SK-N-SH treated with all-trans-retinoic acid at 6 μM for 48 hours (cell line): ENCODE data around the gene CCNY.

Experiments
- ATAC-seq: fragments of 200-7000 bp; cut with Tn5 transposase; 3 replicates; pipeline ENCODE4 v1.9.1; 2020; ENCODE audit warnings: mild to moderate bottlenecking, moderate library complexity
- ARNTL ChIP-seq: fragments of 450-650 bp; formaldehyde crosslinking; IDR thresholded peaks from 2 replicates; pipeline ENCODE4 v1.5.0; 2020; ENCODE audit warnings: low read depth, mild to moderate bottlenecking, moderate library complexity, borderline replicate concordance
- BACH2 ChIP-seq: fragments of 250-450 bp; sonication (Bioruptor Pico); IDR thresholded peaks from 2 replicates; pipeline ENCODE4 v1.9.0; 2021; ENCODE audit warnings: mild to moderate bottlenecking, borderline replicate concordance
- CSDC2 ChIP-seq: fragments of 250-450 bp; sonication (Bioruptor Pico); IDR thresholded peaks from 2 replicates; pipeline ENCODE4 v1.5.0; 2020; ENCODE audit warnings: mild to moderate bottlenecking, moderate library complexity
- ESRRG ChIP-seq: fragments of 250-450 bp; sonication (Bioruptor Pico); IDR thresholded peaks from 2 replicates; pipeline ENCODE4 v1.6.1; 2021; ENCODE audit warnings: mild to moderate bottlenecking
- GLIS3 ChIP-seq: fragments of 250-450 bp; sonication (Bioruptor Pico); IDR thresholded peaks from 2 replicates; pipeline ENCODE4 v1.5.0; 2020; ENCODE audit warnings: mild to moderate bottlenecking, moderate library complexity
- OSR1 ChIP-seq: fragments of 250-450 bp; sonication (Bioruptor Pico); IDR thresholded peaks from 2 replicates; pipeline ENCODE4 v1.8.0; 2022; ENCODE audit warnings: moderate library complexity, mild to moderate bottlenecking, inconsistent platforms
- PPARA ChIP-seq: fragments of 250-450 bp; sonication (Bioruptor Pico); IDR thresholded peaks from 2 replicates; pipeline ENCODE4 v1.5.0; 2020; ENCODE audit warnings: mild to moderate bottlenecking, borderline replicate concordance
- RARB ChIP-seq: fragments of 250-450 bp; sonication (Bioruptor Pico); IDR thresholded peaks from 2 replicates; pipeline ENCODE4 v1.8.0; 2021; ENCODE audit warnings: mild to moderate bottlenecking, moderate library complexity
- TCF4 ChIP-seq: fragments of 250-450 bp; sonication (Bioruptor Pico); IDR thresholded peaks from 2 replicates; pipeline ENCODE4 v1.8.0; 2021; ENCODE audit warnings: mild to moderate bottlenecking, moderate library complexity, borderline replicate concordance
- TOX ChIP-seq: fragments of 250-450 bp; sonication (Bioruptor Pico); IDR thresholded peaks from 2 replicates; pipeline ENCODE4 v1.8.0; 2021; ENCODE audit warnings: mild to moderate bottlenecking, moderate library complexity, borderline replicate concordance
- ZC3H10 ChIP-seq: fragments of 250-450 bp; sonication (Bioruptor Pico); IDR thresholded peaks from 2 replicates; pipeline ENCODE4 v1.5.1; 2021; ENCODE audit warnings: mild to moderate bottlenecking, moderate library complexity
- ZFP3 ChIP-seq: fragments of 250-450 bp; sonication (Bioruptor Pico); IDR thresholded peaks from 2 replicates; pipeline ENCODE4 v1.5.0; 2020; ENCODE audit warnings: mild to moderate bottlenecking, moderate library complexity
- ZFP30 ChIP-seq: fragments of 450-650 bp; formaldehyde crosslinking; IDR thresholded peaks from 2 replicates; pipeline ENCODE4 v1.5.0; 2022; ENCODE audit warnings: mild to moderate bottlenecking, moderate library complexity
- ZNF565 ChIP-seq: fragments of 450-650 bp; formaldehyde crosslinking; conservative IDR thresholded peaks from 2 replicates; pipeline ENCODE4 v1.5.0; 2020; ENCODE audit warnings: low read depth, mild to moderate bottlenecking, moderate library complexity
- ZNF70 ChIP-seq: fragments of 450-650 bp; formaldehyde crosslinking; IDR thresholded peaks from 2 replicates; pipeline ENCODE4 v1.5.0; 2020; ENCODE audit warnings: mild to moderate bottlenecking, moderate library complexity
- ZNF8 ChIP-seq: fragments of 450-650 bp; formaldehyde crosslinking; IDR thresholded peaks from 2 replicates; pipeline ENCODE4 v1.5.0; 2020; ENCODE audit warnings: mild to moderate bottlenecking, moderate library complexity
- TF ChIP-seq, protein P1 (sequence below): fragments of 250-450 bp; sonication (Bioruptor Pico); IDR thresholded peaks from 2 replicates; pipeline ENCODE4 v1.8.0; 2020; ENCODE audit warnings: mild to moderate bottlenecking, moderate library complexity, borderline replicate concordance
- TF ChIP-seq, protein P2 (sequence below): fragments of 250-450 bp; sonication (Bioruptor Pico); IDR thresholded peaks from 2 replicates; pipeline ENCODE4 v1.8.0; 2021; ENCODE audit warnings: low read depth, mild to moderate bottlenecking, moderate library complexity, borderline replicate concordance
- TF ChIP-seq, protein P3 (sequence below): fragments of 250-450 bp; sonication (Bioruptor Pico); IDR thresholded peaks from 2 replicates; pipeline ENCODE4 v1.5.1; 2021; ENCODE audit warnings: mild to moderate bottlenecking, moderate library complexity
- TF ChIP-seq, protein P4 (sequence below): fragments of 250-450 bp; sonication (Bioruptor Pico); IDR thresholded peaks from 2 replicates; pipeline ENCODE4 v1.5.1; 2020; ENCODE audit warnings: low read depth, mild to moderate bottlenecking, moderate library complexity
- TF ChIP-seq, protein P5 (sequence below): fragments of 250-450 bp; sonication (Bioruptor Pico); IDR thresholded peaks from 2 replicates; pipeline ENCODE4 v1.5.0; 2020; ENCODE audit warnings: mild to moderate bottlenecking, moderate library complexity

CCNY gene

DNA sequence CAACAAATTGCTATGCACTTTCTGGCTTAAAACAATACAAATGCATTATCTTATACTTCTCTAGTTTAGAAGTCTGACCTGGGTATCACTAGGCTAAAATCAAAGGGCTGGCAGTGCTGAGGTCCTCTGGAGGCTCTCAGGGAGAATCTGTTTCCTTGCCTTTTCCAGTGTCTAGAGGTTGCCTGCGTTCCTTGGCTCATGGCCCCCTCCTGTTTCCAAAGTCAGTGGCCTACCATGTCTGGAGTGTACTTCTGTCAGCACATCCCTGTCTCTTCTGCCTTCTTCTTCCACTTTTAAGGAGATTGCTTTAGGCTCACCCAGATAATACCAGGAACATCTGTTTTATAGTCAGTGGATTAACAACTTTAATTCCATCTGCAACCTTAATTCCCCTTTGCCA lies 52.4 kb downstream of the CCNY start:
- ATAC-seq: no peak
- TF ChIP-seq, protein P1, sequence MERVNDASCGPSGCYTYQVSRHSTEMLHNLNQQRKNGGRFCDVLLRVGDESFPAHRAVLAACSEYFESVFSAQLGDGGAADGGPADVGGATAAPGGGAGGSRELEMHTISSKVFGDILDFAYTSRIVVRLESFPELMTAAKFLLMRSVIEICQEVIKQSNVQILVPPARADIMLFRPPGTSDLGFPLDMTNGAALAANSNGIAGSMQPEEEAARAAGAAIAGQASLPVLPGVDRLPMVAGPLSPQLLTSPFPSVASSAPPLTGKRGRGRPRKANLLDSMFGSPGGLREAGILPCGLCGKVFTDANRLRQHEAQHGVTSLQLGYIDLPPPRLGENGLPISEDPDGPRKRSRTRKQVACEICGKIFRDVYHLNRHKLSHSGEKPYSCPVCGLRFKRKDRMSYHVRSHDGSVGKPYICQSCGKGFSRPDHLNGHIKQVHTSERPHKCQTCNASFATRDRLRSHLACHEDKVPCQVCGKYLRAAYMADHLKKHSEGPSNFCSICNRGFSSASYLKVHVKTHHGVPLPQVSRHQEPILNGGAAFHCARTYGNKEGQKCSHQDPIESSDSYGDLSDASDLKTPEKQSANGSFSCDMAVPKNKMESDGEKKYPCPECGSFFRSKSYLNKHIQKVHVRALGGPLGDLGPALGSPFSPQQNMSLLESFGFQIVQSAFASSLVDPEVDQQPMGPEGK (CRISPR knock-in tag): no peak
- TF ChIP-seq, protein P2, sequence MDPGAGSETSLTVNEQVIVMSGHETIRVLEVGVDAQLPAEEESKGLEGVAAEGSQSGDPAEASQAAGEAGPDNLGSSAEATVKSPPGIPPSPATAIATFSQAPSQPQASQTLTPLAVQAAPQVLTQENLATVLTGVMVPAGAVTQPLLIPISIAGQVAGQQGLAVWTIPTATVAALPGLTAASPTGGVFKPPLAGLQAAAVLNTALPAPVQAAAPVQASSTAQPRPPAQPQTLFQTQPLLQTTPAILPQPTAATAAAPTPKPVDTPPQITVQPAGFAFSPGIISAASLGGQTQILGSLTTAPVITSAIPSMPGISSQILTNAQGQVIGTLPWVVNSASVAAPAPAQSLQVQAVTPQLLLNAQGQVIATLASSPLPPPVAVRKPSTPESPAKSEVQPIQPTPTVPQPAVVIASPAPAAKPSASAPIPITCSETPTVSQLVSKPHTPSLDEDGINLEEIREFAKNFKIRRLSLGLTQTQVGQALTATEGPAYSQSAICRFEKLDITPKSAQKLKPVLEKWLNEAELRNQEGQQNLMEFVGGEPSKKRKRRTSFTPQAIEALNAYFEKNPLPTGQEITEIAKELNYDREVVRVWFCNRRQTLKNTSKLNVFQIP (CRISPR knock-in tag): no peak
- TF ChIP-seq, protein P3, sequence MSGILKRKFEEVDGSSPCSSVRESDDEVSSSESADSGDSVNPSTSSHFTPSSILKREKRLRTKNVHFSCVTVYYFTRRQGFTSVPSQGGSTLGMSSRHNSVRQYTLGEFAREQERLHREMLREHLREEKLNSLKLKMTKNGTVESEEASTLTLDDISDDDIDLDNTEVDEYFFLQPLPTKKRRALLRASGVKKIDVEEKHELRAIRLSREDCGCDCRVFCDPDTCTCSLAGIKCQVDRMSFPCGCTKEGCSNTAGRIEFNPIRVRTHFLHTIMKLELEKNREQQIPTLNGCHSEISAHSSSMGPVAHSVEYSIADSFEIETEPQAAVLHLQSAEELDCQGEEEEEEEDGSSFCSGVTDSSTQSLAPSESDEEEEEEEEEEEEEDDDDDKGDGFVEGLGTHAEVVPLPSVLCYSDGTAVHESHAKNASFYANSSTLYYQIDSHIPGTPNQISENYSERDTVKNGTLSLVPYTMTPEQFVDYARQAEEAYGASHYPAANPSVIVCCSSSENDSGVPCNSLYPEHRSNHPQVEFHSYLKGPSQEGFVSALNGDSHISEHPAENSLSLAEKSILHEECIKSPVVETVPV (CRISPR knock-in tag): no peak
- TF ChIP-seq ZNF8 (CRISPR knock-in tag) (no peak), ZFP30 (CRISPR knock-in tag) (no peak), PPARA (no peak), OSR1 (CRISPR knock-in tag) (no peak), ZNF565 (CRISPR knock-in tag) (no peak), ZNF70 (CRISPR knock-in tag) (no peak), RARB (no peak), TOX (no peak), TCF4 (no peak), ZC3H10 (CRISPR knock-in tag) (no peak), CSDC2 (CRISPR knock-in tag) (no peak), GLIS3 (no peak)
- TF ChIP-seq, protein P4, sequence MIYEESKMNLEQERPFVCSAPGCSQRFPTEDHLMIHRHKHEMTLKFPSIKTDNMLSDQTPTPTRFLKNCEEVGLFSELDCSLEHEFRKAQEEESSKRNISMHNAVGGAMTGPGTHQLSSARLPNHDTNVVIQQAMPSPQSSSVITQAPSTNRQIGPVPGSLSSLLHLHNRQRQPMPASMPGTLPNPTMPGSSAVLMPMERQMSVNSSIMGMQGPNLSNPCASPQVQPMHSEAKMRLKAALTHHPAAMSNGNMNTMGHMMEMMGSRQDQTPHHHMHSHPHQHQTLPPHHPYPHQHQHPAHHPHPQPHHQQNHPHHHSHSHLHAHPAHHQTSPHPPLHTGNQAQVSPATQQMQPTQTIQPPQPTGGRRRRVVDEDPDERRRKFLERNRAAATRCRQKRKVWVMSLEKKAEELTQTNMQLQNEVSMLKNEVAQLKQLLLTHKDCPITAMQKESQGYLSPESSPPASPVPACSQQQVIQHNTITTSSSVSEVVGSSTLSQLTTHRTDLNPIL (CRISPR knock-in tag): no peak
- TF ChIP-seq, protein P5, sequence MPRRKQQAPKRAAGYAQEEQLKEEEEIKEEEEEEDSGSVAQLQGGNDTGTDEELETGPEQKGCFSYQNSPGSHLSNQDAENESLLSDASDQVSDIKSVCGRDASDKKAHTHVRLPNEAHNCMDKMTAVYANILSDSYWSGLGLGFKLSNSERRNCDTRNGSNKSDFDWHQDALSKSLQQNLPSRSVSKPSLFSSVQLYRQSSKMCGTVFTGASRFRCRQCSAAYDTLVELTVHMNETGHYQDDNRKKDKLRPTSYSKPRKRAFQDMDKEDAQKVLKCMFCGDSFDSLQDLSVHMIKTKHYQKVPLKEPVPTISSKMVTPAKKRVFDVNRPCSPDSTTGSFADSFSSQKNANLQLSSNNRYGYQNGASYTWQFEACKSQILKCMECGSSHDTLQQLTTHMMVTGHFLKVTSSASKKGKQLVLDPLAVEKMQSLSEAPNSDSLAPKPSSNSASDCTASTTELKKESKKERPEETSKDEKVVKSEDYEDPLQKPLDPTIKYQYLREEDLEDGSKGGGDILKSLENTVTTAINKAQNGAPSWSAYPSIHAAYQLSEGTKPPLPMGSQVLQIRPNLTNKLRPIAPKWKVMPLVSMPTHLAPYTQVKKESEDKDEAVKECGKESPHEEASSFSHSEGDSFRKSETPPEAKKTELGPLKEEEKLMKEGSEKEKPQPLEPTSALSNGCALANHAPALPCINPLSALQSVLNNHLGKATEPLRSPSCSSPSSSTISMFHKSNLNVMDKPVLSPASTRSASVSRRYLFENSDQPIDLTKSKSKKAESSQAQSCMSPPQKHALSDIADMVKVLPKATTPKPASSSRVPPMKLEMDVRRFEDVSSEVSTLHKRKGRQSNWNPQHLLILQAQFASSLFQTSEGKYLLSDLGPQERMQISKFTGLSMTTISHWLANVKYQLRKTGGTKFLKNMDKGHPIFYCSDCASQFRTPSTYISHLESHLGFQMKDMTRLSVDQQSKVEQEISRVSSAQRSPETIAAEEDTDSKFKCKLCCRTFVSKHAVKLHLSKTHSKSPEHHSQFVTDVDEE (CRISPR knock-in tag): no peak

DNA sequence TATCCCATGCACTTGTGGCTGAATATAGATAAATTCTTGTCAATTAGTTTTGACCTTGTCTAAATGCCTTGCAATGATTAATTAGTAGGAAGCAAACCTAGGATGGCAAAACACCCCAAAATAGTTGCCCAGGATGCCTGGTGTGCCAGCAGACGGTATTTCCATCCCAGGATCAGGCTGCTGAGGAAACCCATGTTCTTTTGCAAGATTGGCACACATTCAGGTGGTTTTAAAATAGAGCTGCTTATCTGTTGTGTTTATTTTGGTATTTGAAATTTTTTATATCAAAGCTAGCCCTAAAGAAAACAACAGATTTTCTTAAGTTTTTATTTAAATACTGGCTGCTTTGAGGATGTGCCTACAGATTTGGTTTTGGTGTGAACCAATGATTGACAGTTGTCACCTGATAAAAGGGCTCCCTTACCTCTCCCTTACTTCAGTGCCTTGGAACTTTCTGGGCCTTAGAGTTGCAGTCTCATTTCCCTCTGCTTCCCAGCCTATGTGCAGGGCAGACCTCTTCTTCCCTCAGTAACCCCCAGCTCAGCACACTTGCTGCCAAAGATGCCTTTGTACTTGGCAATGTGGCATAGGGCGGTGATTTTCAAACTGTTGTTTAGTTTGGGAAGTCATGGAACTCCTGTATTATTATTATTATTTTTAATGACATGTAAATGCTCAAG lies 54.0 kb downstream of the CCNY start:
- ATAC-seq: no peak
- TF ChIP-seq ZFP30 (CRISPR knock-in tag): no peak
- TF ChIP-seq ZNF565 (CRISPR knock-in tag): no peak
- TF ChIP-seq ARNTL (CRISPR knock-in tag): no peak
- no peak for TF ChIP-seq ESRRG
- no peak for TF ChIP-seq CSDC2 (CRISPR knock-in tag)
- TF ChIP-seq, protein P3 (CRISPR knock-in tag): no peak
- no peak for TF ChIP-seq GLIS3
- no peak for TF ChIP-seq BACH2 (CRISPR knock-in tag)
- TF ChIP-seq, protein P2 (CRISPR knock-in tag): no peak
- no peak for TF ChIP-seq ZFP3
- TF ChIP-seq, protein P1 (CRISPR knock-in tag): no peak
- TF ChIP-seq ZNF8 (CRISPR knock-in tag): no peak
- no peak for TF ChIP-seq ZC3H10 (CRISPR knock-in tag)
- TF ChIP-seq, protein P5 (CRISPR knock-in tag): no peak
